ENCODE data around the gene MTARC1. TPM values are rescaled to one million over a fixed set of nuclear protein-coding genes. Genes with fewer than 3 reads are reported as not detected.

MTARC1 gene
- polyA plus RNA-seq, 1 donor (not counting 4 experiments of a cell fraction or from before 2014, with no cell fraction given) = 2.1 TPM

DNA sequence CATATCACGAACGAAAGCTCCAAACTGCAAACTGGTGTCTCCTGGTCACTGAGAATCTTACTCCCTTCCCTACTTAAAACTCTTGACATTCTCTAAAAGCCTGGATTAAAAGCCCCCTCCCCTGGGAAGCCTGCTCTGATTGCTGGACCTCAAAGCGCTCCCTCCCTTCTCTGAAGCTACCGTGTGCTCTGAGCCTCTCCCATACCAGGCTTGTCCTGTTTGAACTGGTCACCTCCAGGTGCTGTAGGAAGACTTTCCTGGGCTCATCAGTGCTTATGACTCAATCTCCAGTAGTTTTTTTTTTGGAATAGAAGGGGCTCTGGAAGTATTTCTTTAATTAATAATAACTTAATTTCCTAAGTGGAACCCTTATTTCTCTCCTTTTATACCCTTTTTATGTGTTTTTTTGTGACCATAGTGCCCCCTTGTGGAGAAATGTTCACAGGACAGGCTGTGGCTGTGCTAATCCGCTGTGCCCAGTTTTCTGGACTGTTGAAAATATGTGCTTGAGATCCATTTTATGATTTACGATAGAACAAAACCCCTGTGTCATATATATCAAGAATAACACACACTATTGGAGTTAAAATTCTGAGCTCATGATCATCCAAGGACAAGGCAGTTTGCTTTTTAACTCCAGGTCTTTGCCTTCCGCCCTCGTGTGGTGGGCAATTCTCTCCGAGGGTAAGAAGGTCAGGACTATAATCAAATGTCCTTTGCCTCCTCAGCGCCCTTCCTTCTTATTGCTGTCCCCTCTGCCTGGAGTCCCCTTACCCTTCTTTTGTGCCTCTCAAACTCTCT is 16.9 kb downstream of the MTARC1 start:
- H3K4me1 ChIP-seq (ENCODE audit: control insufficient read depth, extremely low read depth, insufficient read depth, low read length) = peaks cover 4% of the 10 kb centered on the region
- H3K9ac ChIP-seq (ENCODE audit: control insufficient read depth, extremely low read depth, insufficient read depth, low read length) = no peak overlapping the region
- dilution Hi-C loops (cut with MboI; ENCODE audit: extremely low pct_ligation_motif_present, low sequenced_read_pairs) = no loop called here
- H3K9me3 ChIP-seq (ENCODE audit: control insufficient read depth, low read depth, low read length) = no peaks in the 10 kb centered on the region
- H3K4me2 ChIP-seq (ENCODE audit: control insufficient read depth, extremely low read depth, insufficient read depth, low read depth, low read length) = no peak overlapping the region
- H3K27ac ChIP-seq (ENCODE audit: control insufficient read depth, insufficient read depth, low read length) = no peak overlapping the region
- H3K4me3 ChIP-seq (ENCODE audit: control insufficient read depth in 2 of 3, extremely low read depth in 1 of 3, insufficient read depth in 2 of 3, low read depth in 1 of 3, low read length in 3 of 3) = no peak overlapping the region
- no peaks in the 10 kb centered on the region for H3K36me3 ChIP-seq (ENCODE audit: control insufficient read depth in 2 of 2, extremely low read depth in 1 of 2, insufficient read depth in 2 of 2, low read length in 2 of 2)
- no peaks in the 10 kb centered on the region for H3K9me1 ChIP-seq (ENCODE audit: control insufficient read depth, extremely low read depth, insufficient read depth, low read length)
- no peak overlapping the region for H2AFZ ChIP-seq (ENCODE audit: control insufficient read depth, low read length)
- DNase-seq (ENCODE audit: low read depth, low spot score) = peak; percentile 4
- no peaks in the 10 kb centered on the region for H4K20me1 ChIP-seq (ENCODE audit: control insufficient read depth, extremely low read depth, insufficient read depth, low read length)
- no peak for TF ChIP-seq EZH2 (IDR thresholded peaks at IDR 0.05; ENCODE audit: low read length)
- TF ChIP-seq, protein P1, sequence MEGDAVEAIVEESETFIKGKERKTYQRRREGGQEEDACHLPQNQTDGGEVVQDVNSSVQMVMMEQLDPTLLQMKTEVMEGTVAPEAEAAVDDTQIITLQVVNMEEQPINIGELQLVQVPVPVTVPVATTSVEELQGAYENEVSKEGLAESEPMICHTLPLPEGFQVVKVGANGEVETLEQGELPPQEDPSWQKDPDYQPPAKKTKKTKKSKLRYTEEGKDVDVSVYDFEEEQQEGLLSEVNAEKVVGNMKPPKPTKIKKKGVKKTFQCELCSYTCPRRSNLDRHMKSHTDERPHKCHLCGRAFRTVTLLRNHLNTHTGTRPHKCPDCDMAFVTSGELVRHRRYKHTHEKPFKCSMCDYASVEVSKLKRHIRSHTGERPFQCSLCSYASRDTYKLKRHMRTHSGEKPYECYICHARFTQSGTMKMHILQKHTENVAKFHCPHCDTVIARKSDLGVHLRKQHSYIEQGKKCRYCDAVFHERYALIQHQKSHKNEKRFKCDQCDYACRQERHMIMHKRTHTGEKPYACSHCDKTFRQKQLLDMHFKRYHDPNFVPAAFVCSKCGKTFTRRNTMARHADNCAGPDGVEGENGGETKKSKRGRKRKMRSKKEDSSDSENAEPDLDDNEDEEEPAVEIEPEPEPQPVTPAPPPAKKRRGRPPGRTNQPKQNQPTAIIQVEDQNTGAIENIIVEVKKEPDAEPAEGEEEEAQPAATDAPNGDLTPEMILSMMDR (optimal IDR thresholded peaks at IDR 0.05 in 1 of 3, IDR thresholded peaks at IDR 0.05 in 1 of 3, conservative IDR thresholded peaks at IDR 0.05 in 1 of 3; ENCODE audit: extremely low read depth in 1 of 3, insufficient read depth in 2 of 3, low read length in 3 of 3) = peak; percentile 59 to 67 (median 64)
- peak; percentile 67 for FAIRE-seq
- no peaks in the 10 kb centered on the region for H3K79me2 ChIP-seq (ENCODE audit: control insufficient read depth, insufficient read depth, low read length)
- peaks cover 3% of the 10 kb centered on the region for H3K27me3 ChIP-seq (ENCODE audit: control insufficient read depth, extremely low read depth, insufficient read depth, low read length)

DNA sequence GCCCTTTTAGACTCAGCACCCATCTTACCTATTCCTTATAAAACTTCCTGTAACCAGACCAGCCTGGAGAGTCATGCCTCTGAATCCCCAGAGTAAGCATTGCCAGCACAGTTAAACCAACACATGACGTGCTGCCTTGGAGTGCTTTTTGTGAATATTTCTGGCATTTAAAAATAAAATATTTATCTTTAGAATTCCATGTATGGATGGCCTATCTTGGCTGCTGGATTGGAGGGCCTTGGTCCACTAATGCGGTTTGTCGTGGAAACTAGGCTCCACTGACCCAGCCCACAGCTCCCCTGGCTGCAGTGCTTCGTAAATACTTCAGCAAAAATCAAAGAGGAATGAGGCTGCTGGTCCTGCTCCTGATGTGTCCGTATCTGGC is 17.5 kb downstream of the MTARC1 start:
- no peak for DNase-seq (ENCODE audit: low read depth, low spot score)
- no peak overlapping the region for H3K4me2 ChIP-seq (ENCODE audit: control insufficient read depth, extremely low read depth, insufficient read depth, low read depth, low read length)

More for the DNA sequence above, 17.5 kb downstream of the MTARC1 start:
- Histone ChIP-seq H3K79me2 (ENCODE audit: control insufficient read depth, insufficient read depth, low read length) (no peaks in the 10 kb centered on the region), H3K9me3 (ENCODE audit: control insufficient read depth, low read depth, low read length) (no peaks in the 10 kb centered on the region), H3K9me1 (ENCODE audit: control insufficient read depth, extremely low read depth, insufficient read depth, low read length) (no peaks in the 10 kb centered on the region), H3K27me3 (ENCODE audit: control insufficient read depth, extremely low read depth, insufficient read depth, low read length) (peaks cover 3% of the 10 kb centered on the region), H2AFZ (ENCODE audit: control insufficient read depth, low read length) (no peak overlapping the region), H4K20me1 (ENCODE audit: control insufficient read depth, extremely low read depth, insufficient read depth, low read length) (no peaks in the 10 kb centered on the region), H3K4me3 (ENCODE audit: control insufficient read depth in 2 of 3, extremely low read depth in 1 of 3, insufficient read depth in 2 of 3, low read depth in 1 of 3, low read length in 3 of 3) (no peak overlapping the region), H3K9ac (ENCODE audit: control insufficient read depth, extremely low read depth, insufficient read depth, low read length) (no peak overlapping the region), H3K4me1 (ENCODE audit: control insufficient read depth, extremely low read depth, insufficient read depth, low read length) (peaks cover 7% of the 10 kb centered on the region), H3K27ac (ENCODE audit: control insufficient read depth, insufficient read depth, low read length) (no peak overlapping the region), H3K36me3 (ENCODE audit: control insufficient read depth in 2 of 2, extremely low read depth in 1 of 2, insufficient read depth in 2 of 2, low read length in 2 of 2) (no peaks in the 10 kb centered on the region)
- dilution Hi-C loops (cut with MboI; ENCODE audit: extremely low pct_ligation_motif_present, low sequenced_read_pairs) = no loop called here
- no peak for TF ChIP-seq EZH2 (IDR thresholded peaks at IDR 0.05; ENCODE audit: low read length)
- no peak for FAIRE-seq

All from keratinocyte (primary cell).